CD4-positive, alpha-beta T cell (primary cell): Measurements from ENCODE around the gene RNF133. TPM values are rescaled to one million over a fixed set of nuclear protein-coding genes. Genes with fewer than 3 reads are reported as not detected.

Source experiments
- ATAC-seq: fragments of 200-7000 bp; cut with Tn5 transposase; one replicate; pipeline ENCODE4 v1.10.0; 2022; ENCODE audit warnings: mild to moderate bottlenecking; ENCODE audit not compliant: poor library complexity
- CTCF ChIA-PET: fragments of 350-600 bp; sonication (Branson Sonifier 250); formaldehyde crosslinking; loops from one replicate; lab custom pipeline; 2021; ENCODE audit warnings: antibody characterized with exemption, inconsistent platforms; lab: Charles Lee
- POLR2A ChIA-PET: fragments of 350-600 bp; sonication (Branson Sonifier 250); formaldehyde crosslinking; loops from one replicate; lab custom pipeline; 2021; ENCODE audit warnings: antibody characterized with exemption, inconsistent platforms; lab: Charles Lee
- DNase-seq, 14 experiments: peaks; one replicate each; pipeline ENCODE4 v3.0.0-alpha.2; 2013 to 2020; ENCODE audit warnings: mixed read lengths in 2 of 14
- H3K27ac ChIP-seq, 2 donors: one replicate each; pipeline versions ENCODE4 v1.5.1 to v1.7.0; 2013; ENCODE audit warnings: low read length in 2 of 2, low read depth in 1 of 2, mild to moderate bottlenecking in 1 of 2
- H3K27me3 ChIP-seq, 2 experiments: 1 replicate in 1 of 2; 2 replicates in 1 of 2; pipeline versions ENCODE4 v1.6.1 to v1.7.0; 2013; ENCODE audit warnings: low read length in 2 of 2, control low read depth in 1 of 2, mild to moderate bottlenecking in 1 of 2, moderate library complexity in 1 of 2; ENCODE audit not compliant: insufficient read depth in 2 of 2, control insufficient read depth in 1 of 2
- H3K36me3 ChIP-seq: one replicate; pipeline ENCODE4 v1.6.1; 2013; ENCODE audit warnings: low read length, control low read depth; ENCODE audit not compliant: insufficient read depth
- H3K4me1 ChIP-seq: one replicate; pipeline ENCODE4 v1.6.1; 2013; ENCODE audit warnings: low read length, control low read depth; ENCODE audit not compliant: insufficient read depth
- H3K4me3 ChIP-seq: one replicate; pipeline ENCODE4 v1.5.1; 2013; ENCODE audit warnings: mild to moderate bottlenecking, low read length, moderate library complexity
- H3K9me3 ChIP-seq, 2 experiments: 1 replicate in 1 of 2; 2 replicates in 1 of 2; pipeline versions ENCODE4 v1.6.1 to v1.7.0; 2013; ENCODE audit warnings: low read length in 2 of 2, mild to moderate bottlenecking in 2 of 2, control low read depth in 1 of 2, moderate library complexity in 1 of 2; ENCODE audit not compliant: control insufficient read depth in 1 of 2, insufficient read depth in 1 of 2
- H3K27ac Mint-ChIP-seq: one replicate; pipeline ENCODE4 v1.8.0; 2020; ENCODE audit warnings: mixed read lengths
- H3K27me3 Mint-ChIP-seq: one replicate; pipeline ENCODE4 v1.8.0; 2021; ENCODE audit warnings: mixed read lengths
- H3K36me3 Mint-ChIP-seq: one replicate; pipeline ENCODE4 v1.8.0; 2021; ENCODE audit warnings: low read depth, mixed read lengths
- H3K4me1 Mint-ChIP-seq: one replicate; pipeline ENCODE4 v1.8.0; 2021; ENCODE audit warnings: low read depth, mixed read lengths
- H3K4me3 Mint-ChIP-seq: one replicate; pipeline ENCODE4 v1.8.0; 2020; ENCODE audit warnings: mild to moderate bottlenecking, mixed read lengths
- H3K9me3 Mint-ChIP-seq: one replicate; pipeline ENCODE4 v1.8.0; 2020; ENCODE audit warnings: mixed read lengths
- CTCF ChIP-seq: fragments of 200-600 bp; IDR thresholded peaks from one replicate; pipeline ENCODE4 v1.8.0; 2022; ENCODE audit warnings: antibody characterized with exemption, mild to moderate bottlenecking
- intact Hi-C, 2 experiments: fragments of 100-400 bp; cut with DNase I in 1 of 2; cut with micrococcal nuclease in 1 of 2; formaldehyde crosslinking; loops; one replicate each; pipeline versions ENCODE4 v1.15.1 to v1.9.0; 2023 to 2025; cut with DNase I, micrococcal nuclease
- total RNA-seq, 174 experiments: library from RNA in 2 of 174; stranded (reverse) in 2 of 174; gene quantifications; one replicate each; pipeline ENCODE4 v1.2.3 and lab custom pipeline; 2021 to 2026

The RNF133 gene
- total RNA-seq, 2 experiments from 2014 or later, result not detected

DNA sequence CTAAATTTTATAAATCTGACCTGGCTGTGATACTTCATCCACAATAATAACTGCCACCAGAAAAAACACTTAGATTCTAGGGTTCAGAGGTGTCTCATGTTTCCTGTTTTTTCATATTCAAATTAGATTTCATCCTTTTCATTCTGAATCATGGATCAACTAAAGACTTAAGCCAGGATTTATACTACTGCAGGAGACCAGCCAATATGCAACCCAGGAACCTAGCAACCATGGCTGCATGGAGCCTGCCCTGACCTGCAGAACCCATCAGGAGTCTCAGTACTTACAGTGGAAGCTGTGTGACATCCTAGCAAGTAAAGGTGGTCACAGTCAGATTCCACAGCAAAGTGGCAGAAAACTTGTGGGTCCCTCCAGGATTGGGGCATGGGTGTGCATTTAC lies 44.3 kb upstream of the RNF133 start:
- Histone ChIP-seq H3K27ac (no peak overlapping the region), H3K4me1 (no peaks in the 10 kb centered on the region), H3K9me3 (no peaks in the 10 kb centered on the region), H3K27me3 (no peaks in the 10 kb centered on the region), H3K36me3 (no peaks in the 10 kb centered on the region), H3K4me3 (no peak overlapping the region)
- Mint-ChIP-seq H3K4me1 (no peaks in the 10 kb centered on the region), H3K9me3 (peaks cover 3% of the 10 kb centered on the region), H3K27me3 (no peaks in the 10 kb centered on the region), H3K27ac (no peak overlapping the region), H3K4me3 (no peak overlapping the region), H3K36me3 (no peaks in the 10 kb centered on the region)
- ChIA-PET POLR2A (no interaction called here), CTCF (no interaction called here)
- intact Hi-C loops, result no loop called here
- no peak for TF ChIP-seq CTCF
- no peak for ATAC-seq
- DNase-seq, result no peak

- Histone ChIP-seq H3K27ac (no peak overlapping the region), H3K27me3 (no peaks in the 10 kb centered on the region), H3K4me1 (no peaks in the 10 kb centered on the region), H3K4me3 (no peak overlapping the region), H3K9me3 (peaks cover 0 to 3% of the 10 kb centered on the region in 2 experiments), H3K36me3 (no peaks in the 10 kb centered on the region)
- Mint-ChIP-seq H3K36me3 (no peaks in the 10 kb centered on the region), H3K4me3 (no peak overlapping the region), H3K9me3 (peaks cover 2% of the 10 kb centered on the region), H3K27me3 (no peaks in the 10 kb centered on the region), H3K4me1 (no peaks in the 10 kb centered on the region), H3K27ac (no peak overlapping the region)
- intact Hi-C loops, result no loop called here
- ChIA-PET CTCF (no interaction called here), POLR2A (no interaction called here)
- ATAC-seq (no peak), DNase-seq (no peak)
- TF ChIP-seq CTCF, result no peak
These were observed 40.0 kb upstream of the RNF133 start for GRCh38 chr7:122738947-122739346.

GRCh38 chr7:122736183-122736582 lies 37.3 kb upstream of the RNF133 start:
- H3K4me1 ChIP-seq, result no peaks in the 10 kb centered on the region
- H3K27me3 ChIP-seq, result no peaks in the 10 kb centered on the region
- H3K27ac ChIP-seq, result no peak overlapping the region
- Mint-ChIP-seq H3K36me3 (no peaks in the 10 kb centered on the region), H3K9me3 (peaks cover 2% of the 10 kb centered on the region), H3K27ac (no peak overlapping the region), H3K4me3 (no peak overlapping the region), H3K27me3 (no peaks in the 10 kb centered on the region), H3K4me1 (no peaks in the 10 kb centered on the region)
- H3K9me3 ChIP-seq, result peaks cover 0 to 3% of the 10 kb centered on the region in 2 experiments
- intact Hi-C loops, result no loop called here
- H3K4me3 ChIP-seq, result no peak overlapping the region
- no peak for TF ChIP-seq CTCF
- H3K36me3 ChIP-seq, result no peaks in the 10 kb centered on the region
- ChIA-PET POLR2A (no interaction called here), CTCF (no interaction called here)
- no peak for DNase-seq
- no peak for ATAC-seq
